Sigmoid colon (tissue), 7 donors: ENCODE measurements around the gene CNDP2. TPM values are rescaled to one million over a fixed set of nuclear protein-coding genes. Genes with fewer than 3 reads are reported as not detected.

Experiments
- DNase-seq: peaks from one replicate; pipeline ENCODE4 v3.0.0-alpha.2; 2019
- H3K27ac ChIP-seq, 4 donors: fragments of 200-600 bp; sonication (generic); one replicate each; pipeline ENCODE4 v1.5.1; 2016 to 2019; ENCODE audit warnings: mild to moderate bottlenecking in 1 of 4
- H3K27me3 ChIP-seq, 3 donors: fragments of 200-600 bp; sonication (generic); one replicate each; pipeline ENCODE4 v1.5.1; 2019; ENCODE audit warnings: mild to moderate bottlenecking in 1 of 3
- H3K36me3 ChIP-seq, 4 donors: fragments of 200-600 bp; sonication (generic); one replicate each; pipeline ENCODE4 v1.5.1; 2016 to 2019
- H3K4me1 ChIP-seq, 4 donors: fragments of 200-600 bp; sonication (generic); one replicate each; pipeline ENCODE4 v1.5.1; 2017 to 2019
- H3K4me3 ChIP-seq, 4 donors: fragments of 200-600 bp; sonication (generic); one replicate each; pipeline ENCODE4 v1.5.1; 2017 to 2019; ENCODE audit warnings: mild to moderate bottlenecking in 2 of 4, moderate library complexity in 1 of 4
- H3K9me3 ChIP-seq, 4 donors: fragments of 200-600 bp in 3 of 4; sonication (generic) in 3 of 4; one replicate each; pipeline versions ENCODE4 v1.5.1 to v1.6.1; 2013 to 2019
- EP300 ChIP-seq, 4 donors: sonication (generic); formaldehyde crosslinking; IDR thresholded peaks; one replicate each; pipeline ENCODE4 v1.6.1; 2017; ENCODE audit warnings: antibody characterized with exemption in 4 of 4
- POLR2A ChIP-seq, 2 donors: fragments of 450-650 bp; IDR thresholded peaks; one replicate each; pipeline ENCODE4 v1.6.1; 2016; ENCODE audit warnings: antibody characterized with exemption in 2 of 2, mild to moderate bottlenecking in 2 of 2, moderate library complexity in 2 of 2
- POLR2AphosphoS5 ChIP-seq, 4 donors: sonication (generic); formaldehyde crosslinking; IDR thresholded peaks; one replicate each; pipeline ENCODE4 v1.6.1; 2017; ENCODE audit warnings: antibody characterized with exemption in 4 of 4
- WGBS, 2 donors: extraction: QIAGEN DNeasy Blood & Tissue Kit; methylation state at CpG; one replicate each; pipeline ENCODE4 v1.1.7; 2013; 5-methylcytosine and 5-hydroxymethylcytosine counted together
- intact Hi-C: fragments of 100-400 bp; cut with DNase I; formaldehyde crosslinking; loops from one replicate; pipeline ENCODE4 v1.15.1; 2023
- polyA plus RNA-seq, 3 donors: library from polyadenylated mRNA; stranded (reverse); fragments of 200-250 nt; gene quantifications; one replicate each; pipeline ENCODE4 v1.2.3, GENCODE V29; 2013
- total RNA-seq, 4 donors: library from RNA; depleted of rRNA; stranded (reverse); fragments of >200 nt; gene quantifications; one replicate each; pipeline ENCODE4 v1.1.0, GENCODE V29; 2016
- TF ChIP-seq, protein P1 (sequence below), 4 experiments: fragments of 450-650 bp in 3 of 4; fragments of 200-600 bp in 1 of 4; IDR thresholded peaks; one replicate each; pipeline ENCODE4 v1.5.1; 2016 to 2019; ENCODE audit warnings: antibody characterized with exemption in 4 of 4, mild to moderate bottlenecking in 3 of 4, moderate library complexity in 2 of 4
- donor health status: healthy with polysubstance abuse.
- donor health status: Bipolar disorder and iron deficiency.
- donor health status: healthy.

The CNDP2 gene
- total and polyA plus RNA-seq, 7 donors = 29.3 to 179 (median 53.5) TPM

DNA sequence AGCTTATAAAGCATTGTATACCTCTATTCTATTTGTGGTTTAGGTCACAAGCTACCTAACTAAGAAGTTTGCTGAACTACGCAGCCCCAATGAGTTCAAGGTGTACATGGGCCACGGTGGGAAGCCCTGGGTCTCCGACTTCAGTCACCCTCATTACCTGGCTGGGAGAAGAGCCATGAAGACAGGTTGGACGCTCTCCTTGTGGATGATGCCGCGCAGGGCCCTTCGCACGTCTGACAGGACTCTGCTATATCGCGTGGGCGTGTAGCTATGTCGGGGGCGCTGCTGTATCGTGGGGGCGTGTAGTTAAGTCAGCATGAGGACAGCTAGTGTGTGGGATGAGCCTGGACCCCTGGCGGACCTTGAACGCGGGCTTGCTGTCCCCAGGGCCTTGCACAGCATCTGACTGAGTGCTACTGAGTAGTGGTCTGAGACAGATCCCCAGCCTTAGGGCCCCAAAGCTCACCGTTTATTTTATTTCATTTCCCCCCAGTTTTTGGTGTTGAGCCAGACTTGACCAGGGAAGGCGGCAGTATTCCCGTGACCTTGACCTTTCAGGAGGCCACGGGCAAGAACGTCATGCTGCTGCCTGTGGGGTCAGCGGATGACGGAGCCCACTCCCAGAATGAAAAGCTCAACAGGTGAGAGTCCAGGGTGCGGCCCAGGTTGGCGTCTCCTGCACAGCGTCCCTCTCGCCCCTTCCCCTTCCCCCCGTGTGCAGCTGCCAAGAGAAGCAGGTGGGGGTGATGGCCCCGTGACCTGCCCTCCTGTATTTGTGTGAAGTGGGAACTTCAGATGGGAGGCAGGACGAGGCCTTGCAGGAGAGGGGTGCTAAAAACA lies 22.5 kb downstream of the CNDP2 start:
- DNase-seq = peak; percentile 50
- 84 to 85% methylated on average over 32 of the region's 32 CpGs for WGBS, 2 donors
- Histone ChIP-seq H3K4me3 (no peak overlapping the region), H3K9me3 (no peaks in the 10 kb centered on the region), H3K4me1 (peaks cover 0 to 14% (median 2%) of the 10 kb centered on the region in 4 donors), H3K27me3 (no peaks in the 10 kb centered on the region), H3K27ac (no peak overlapping the region), H3K36me3 (peaks cover 10 to 66% (median 56%) of the 10 kb centered on the region in 4 donors)
- intact Hi-C loops = no loop called here
- TF ChIP-seq EP300 (IDR thresholded peaks at IDR 0.05) = no peak
- TF ChIP-seq, protein P1, sequence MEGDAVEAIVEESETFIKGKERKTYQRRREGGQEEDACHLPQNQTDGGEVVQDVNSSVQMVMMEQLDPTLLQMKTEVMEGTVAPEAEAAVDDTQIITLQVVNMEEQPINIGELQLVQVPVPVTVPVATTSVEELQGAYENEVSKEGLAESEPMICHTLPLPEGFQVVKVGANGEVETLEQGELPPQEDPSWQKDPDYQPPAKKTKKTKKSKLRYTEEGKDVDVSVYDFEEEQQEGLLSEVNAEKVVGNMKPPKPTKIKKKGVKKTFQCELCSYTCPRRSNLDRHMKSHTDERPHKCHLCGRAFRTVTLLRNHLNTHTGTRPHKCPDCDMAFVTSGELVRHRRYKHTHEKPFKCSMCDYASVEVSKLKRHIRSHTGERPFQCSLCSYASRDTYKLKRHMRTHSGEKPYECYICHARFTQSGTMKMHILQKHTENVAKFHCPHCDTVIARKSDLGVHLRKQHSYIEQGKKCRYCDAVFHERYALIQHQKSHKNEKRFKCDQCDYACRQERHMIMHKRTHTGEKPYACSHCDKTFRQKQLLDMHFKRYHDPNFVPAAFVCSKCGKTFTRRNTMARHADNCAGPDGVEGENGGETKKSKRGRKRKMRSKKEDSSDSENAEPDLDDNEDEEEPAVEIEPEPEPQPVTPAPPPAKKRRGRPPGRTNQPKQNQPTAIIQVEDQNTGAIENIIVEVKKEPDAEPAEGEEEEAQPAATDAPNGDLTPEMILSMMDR (IDR thresholded peaks at IDR 0.05) = no peak

DNA sequence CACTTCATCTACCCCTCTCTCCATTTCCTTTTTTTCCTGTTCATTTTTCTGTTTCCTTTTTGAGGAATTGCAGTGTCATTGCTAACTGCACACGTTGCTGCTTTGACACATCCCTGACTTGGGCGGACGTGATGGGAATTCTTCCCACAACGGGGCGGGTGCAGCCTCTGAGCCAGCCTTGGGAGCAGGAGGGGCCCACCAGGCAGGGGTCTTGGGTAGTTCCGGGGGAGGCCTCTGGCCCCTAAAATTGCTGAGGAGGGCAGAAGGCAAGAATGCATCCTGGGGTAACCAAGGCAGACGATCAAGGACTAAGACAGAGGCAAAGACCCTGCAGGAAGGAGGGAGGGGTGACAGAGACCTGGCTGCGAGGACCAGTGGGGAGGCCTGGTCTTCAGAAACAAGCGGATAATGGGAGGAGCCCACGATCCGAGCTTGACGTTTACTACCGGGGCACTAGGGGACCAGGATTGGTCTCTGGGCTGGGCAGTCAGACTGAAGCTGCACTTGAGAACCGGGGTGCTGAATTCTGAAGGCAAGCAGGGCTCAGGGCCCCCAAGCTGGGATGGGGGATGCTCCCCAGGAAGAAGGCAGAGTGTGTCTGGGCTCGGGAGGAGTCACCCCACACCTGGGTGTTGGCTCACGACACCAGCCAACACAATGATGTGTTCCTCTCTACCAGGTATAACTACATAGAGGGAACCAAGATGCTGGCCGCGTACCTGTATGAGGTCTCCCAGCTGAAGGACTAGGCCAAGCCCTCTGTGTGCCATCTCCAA lies 23.3 kb downstream of the CNDP2 start:
- Histone ChIP-seq H3K36me3 (peaks cover 10 to 64% (median 52%) of the 10 kb centered on the region in 4 donors), H3K9me3 (no peaks in the 10 kb centered on the region), H3K4me1 (peaks cover 0 to 22% (median 10%) of the 10 kb centered on the region in 4 donors), H3K4me3 (no peak overlapping the region), H3K27me3 (no peaks in the 10 kb centered on the region), H3K27ac (no peak overlapping the region)
- 89 to 93% methylated on average over 18 of the region's 18 CpGs for WGBS, 2 donors
- intact Hi-C loops = no loop called here
- TF ChIP-seq POLR2AphosphoS5 (IDR thresholded peaks at IDR 0.05) (no peak), EP300 (IDR thresholded peaks at IDR 0.05) (no peak), POLR2A (IDR thresholded peaks at IDR 0.05) (no peak)
- TF ChIP-seq, protein P1 (IDR thresholded peaks at IDR 0.05) = no peak
- DNase-seq = peak; percentile 59

DNA sequence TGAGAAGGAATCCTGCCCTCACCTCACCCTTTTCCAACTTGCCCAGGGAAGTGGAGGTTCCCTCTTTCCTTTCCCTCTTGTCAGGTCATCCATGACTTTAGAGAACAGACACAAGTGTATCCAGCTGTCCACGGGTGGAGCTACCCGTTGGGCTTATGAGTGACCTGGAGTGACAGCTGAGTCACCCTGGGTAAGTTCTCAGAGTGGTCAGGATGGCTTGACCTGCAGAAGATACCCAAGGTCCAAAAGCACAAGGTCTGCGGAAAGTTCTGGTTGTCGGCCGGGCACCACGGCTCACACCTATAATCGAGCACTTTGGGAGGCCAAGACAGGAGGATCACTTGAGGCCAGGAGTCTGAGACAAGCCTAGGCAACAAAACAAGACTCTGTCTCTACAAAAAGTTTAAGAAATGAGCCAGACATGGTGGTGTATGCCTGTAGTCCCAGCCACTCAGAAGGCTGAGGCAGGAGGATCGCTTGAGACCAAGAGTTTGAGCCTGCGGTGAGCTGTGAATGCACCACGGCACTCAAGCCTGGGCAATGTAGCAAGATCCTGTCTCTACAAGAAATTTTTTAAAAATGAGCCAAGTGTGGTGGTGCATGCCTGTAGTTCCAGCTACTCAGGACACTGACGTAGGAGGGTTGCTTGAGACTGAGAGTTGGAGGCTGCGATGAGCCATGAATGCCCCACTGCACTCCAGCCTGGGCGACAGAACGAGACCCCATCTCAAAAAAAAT lies 24.1 kb downstream of the CNDP2 start:
- no peak overlapping the region for H3K4me3 ChIP-seq
- H3K9me3 ChIP-seq = no peaks in the 10 kb centered on the region
- peaks cover 10 to 57% (median 47%) of the 10 kb centered on the region in 4 donors for H3K36me3 ChIP-seq
- no peak overlapping the region for H3K27ac ChIP-seq
- DNase-seq = peak; percentile 40
- H3K27me3 ChIP-seq = no peaks in the 10 kb centered on the region
- intact Hi-C loops = no loop called here
- TF ChIP-seq EP300 (IDR thresholded peaks at IDR 0.05) (no peak), POLR2A (IDR thresholded peaks at IDR 0.05) (no peak), POLR2AphosphoS5 (IDR thresholded peaks at IDR 0.05) (no peak)
- TF ChIP-seq, protein P1 (IDR thresholded peaks at IDR 0.05) = no peak
- 88 to 90% methylated on average over 14 of the region's 14 CpGs for WGBS, 2 donors
- H3K4me1 ChIP-seq = peaks cover 0 to 23% (median 12%) of the 10 kb centered on the region in 4 donors

DNA sequence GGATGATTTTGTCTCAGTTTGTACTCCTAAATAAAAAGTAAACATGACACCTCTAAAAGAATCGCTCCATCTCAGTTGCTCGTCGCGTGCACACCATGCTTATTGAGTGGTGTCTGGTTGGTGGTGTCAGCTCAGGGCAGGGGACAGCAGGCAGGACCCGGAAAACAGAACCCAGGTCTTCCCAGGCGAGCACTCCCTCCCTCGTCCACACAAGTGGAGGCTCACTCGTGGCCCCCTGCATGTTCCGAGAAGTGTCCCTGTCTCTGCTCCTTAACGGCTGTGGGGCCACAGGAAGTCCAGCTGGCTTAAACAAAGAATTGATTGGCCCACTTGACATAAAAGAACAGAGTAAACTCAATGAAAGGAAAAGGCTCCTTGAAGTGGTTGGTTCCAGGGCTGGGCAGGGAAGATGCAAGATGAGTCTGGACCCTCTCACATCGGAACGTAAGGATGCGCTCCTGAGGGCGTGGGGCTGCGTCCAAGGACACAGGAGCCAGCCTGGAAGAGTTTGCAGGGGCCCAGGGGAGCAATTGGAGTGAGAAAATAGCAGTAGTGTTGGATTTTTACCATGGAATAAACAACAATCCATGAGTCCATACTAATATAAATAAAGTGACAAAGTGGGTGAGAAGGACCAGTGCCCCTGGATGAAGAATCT lies 25.0 kb downstream of the CNDP2 start:
- peak; percentile 34 for DNase-seq
- Histone ChIP-seq H3K27ac (no peak overlapping the region), H3K27me3 (no peaks in the 10 kb centered on the region), H3K36me3 (peaks cover 5 to 48% (median 38%) of the 10 kb centered on the region in 4 donors), H3K4me3 (no peak overlapping the region), H3K4me1 (peaks cover 0 to 23% (median 12%) of the 10 kb centered on the region in 4 donors), H3K9me3 (no peaks in the 10 kb centered on the region)
- 95 to 97% methylated on average over 15 of the region's 15 CpGs for WGBS, 2 donors
- intact Hi-C loops = no loop called here
- TF ChIP-seq POLR2AphosphoS5 (IDR thresholded peaks at IDR 0.05) (no peak), POLR2A (IDR thresholded peaks at IDR 0.05) (no peak), EP300 (IDR thresholded peaks at IDR 0.05) (no peak)
- TF ChIP-seq, protein P1 (IDR thresholded peaks at IDR 0.05) = no peak
